Right lobe of liver (tissue), 6 donors: ENCODE results near the gene ACSS1. TPM values are rescaled to one million over a fixed set of nuclear protein-coding genes. Genes with fewer than 3 reads are reported as not detected.
A peak's percentile ranks its signal among the peaks of the same experiment; 100 is the strongest.

Experiments used
- ATAC-seq, 4 donors: fragments of 200-7000 bp; cut with Tn5 transposase; one replicate each; pipeline ENCODE4 v1.9.1; 2020; ENCODE audit warnings: mild to moderate bottlenecking in 4 of 4, moderate library complexity in 4 of 4
- DNase-seq, 3 donors: peaks; one replicate each; pipeline ENCODE4 v3.0.0-alpha.2; 2020
- H3K27ac ChIP-seq, 3 donors: fragments of 200-600 bp; one replicate each; pipeline ENCODE4 v1.8.0; 2022
- H3K27me3 ChIP-seq, 2 donors: fragments of 200-600 bp; one replicate each; pipeline ENCODE4 v1.8.0; 2022
- H3K36me3 ChIP-seq, 4 donors: fragments of 200-600 bp; sonication (generic) in 1 of 4; one replicate each; pipeline versions ENCODE4 v1.5.1 to v1.8.0; 2017 to 2022; ENCODE audit warnings: control low read depth in 1 of 4
- H3K4me1 ChIP-seq, 4 donors: fragments of 200-600 bp; sonication (generic) in 1 of 4; one replicate each; pipeline versions ENCODE4 v1.5.1 to v1.8.0; 2017 to 2022; ENCODE audit warnings: control low read depth in 1 of 4
- H3K4me3 ChIP-seq, 3 donors: fragments of 200-600 bp; one replicate each; pipeline ENCODE4 v1.8.0; 2022
- H3K9me3 ChIP-seq, 4 donors: fragments of 200-600 bp; sonication (generic) in 1 of 4; one replicate each; pipeline versions ENCODE4 v1.5.1 to v1.8.0; 2017 to 2022; ENCODE audit warnings: control low read depth in 1 of 4
- POLR2A ChIP-seq: fragments of 450-650 bp; IDR thresholded peaks from one replicate; pipeline ENCODE4 v1.6.1; 2017; ENCODE audit warnings: antibody characterized with exemption, mild to moderate bottlenecking
- WGBS: methylation state at CpG from one replicate; pipeline ENCODE4 v1.1.6; 2018; ENCODE audit warnings: low coverage, low lambda C conversion rate; ENCODE audit not compliant: insufficient coverage; ENCODE audit errors: missing lambda C conversion rate; 5-methylcytosine and 5-hydroxymethylcytosine counted together
- intact Hi-C, 2 donors: fragments of 100-400 bp; cut with DNase I; formaldehyde crosslinking; loops; one replicate each; pipeline versions ENCODE4 v1.11.2 to v1.14.1; 2022
- total RNA-seq, 6 experiments: library from RNA; depleted of rRNA in 2 of 6; stranded (reverse); fragments of >200 nt in 2 of 6; fragmentation: NEBNext Ultra II Directional in 3 of 6; extraction: Animal tissue kit (Norgen Biotek cat#: 25700) in 3 of 6; gene quantifications; one replicate each; pipeline versions ENCODE4 v1.1.0 to v1.2.4, GENCODE V29; 2016 to 2023
- TF ChIP-seq, protein P1 (sequence below), 4 donors: fragments of 200-600 bp in 3 of 4; fragments of 450-650 bp in 1 of 4; IDR thresholded peaks; one replicate each; pipeline versions ENCODE4 v1.5.1 to v1.8.0; 2016 to 2022; ENCODE audit warnings: antibody characterized with exemption in 4 of 4, mild to moderate bottlenecking in 2 of 4
- donor health status: DM: no; HTN: yes; CAD: no.
- donor health status: DM: no; HTN: no; CAD: no.
- donor health status: DM: no; HTN: no; CAD: no.
- donor health status: DM: no; HTN: yes; CAD: no.
- donor health status: DM: no; HTN: yes; CAD: no.

Gene ACSS1
- total RNA-seq, 6 experiments from 2014 or later: 3.5 to 9.1 (median 6.3) TPM

DNA sequence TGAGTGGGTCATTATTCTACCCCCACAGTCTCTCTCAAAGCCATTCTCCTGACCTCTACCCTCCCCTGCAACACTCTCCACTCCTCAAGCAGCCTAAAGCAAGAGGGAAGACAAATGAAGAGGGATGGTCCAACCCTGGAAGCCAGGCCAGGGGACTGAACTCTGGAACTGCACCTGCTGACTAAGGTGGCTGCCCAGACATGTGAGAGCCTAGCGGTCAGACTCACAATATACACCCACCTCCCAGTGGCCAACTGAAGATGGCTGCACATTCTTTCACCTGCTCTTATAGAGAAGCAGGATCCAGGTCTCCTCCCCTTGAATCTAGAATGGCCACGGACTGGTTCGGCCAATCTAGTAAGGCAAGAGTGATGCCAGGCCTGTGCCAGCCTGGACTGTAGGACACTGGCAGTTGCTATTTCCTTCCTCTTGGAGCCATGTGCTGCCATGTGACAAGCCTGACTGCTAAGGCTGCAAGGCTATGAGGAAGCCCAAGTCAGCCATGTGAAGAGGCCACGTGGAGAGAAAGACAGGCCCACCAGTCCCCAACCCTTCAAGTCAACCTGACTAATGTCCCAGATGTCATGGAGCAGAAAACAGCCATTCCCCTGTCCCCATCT, 31.8 kb downstream of the ACSS1 start:
- TF ChIP-seq, protein P1, sequence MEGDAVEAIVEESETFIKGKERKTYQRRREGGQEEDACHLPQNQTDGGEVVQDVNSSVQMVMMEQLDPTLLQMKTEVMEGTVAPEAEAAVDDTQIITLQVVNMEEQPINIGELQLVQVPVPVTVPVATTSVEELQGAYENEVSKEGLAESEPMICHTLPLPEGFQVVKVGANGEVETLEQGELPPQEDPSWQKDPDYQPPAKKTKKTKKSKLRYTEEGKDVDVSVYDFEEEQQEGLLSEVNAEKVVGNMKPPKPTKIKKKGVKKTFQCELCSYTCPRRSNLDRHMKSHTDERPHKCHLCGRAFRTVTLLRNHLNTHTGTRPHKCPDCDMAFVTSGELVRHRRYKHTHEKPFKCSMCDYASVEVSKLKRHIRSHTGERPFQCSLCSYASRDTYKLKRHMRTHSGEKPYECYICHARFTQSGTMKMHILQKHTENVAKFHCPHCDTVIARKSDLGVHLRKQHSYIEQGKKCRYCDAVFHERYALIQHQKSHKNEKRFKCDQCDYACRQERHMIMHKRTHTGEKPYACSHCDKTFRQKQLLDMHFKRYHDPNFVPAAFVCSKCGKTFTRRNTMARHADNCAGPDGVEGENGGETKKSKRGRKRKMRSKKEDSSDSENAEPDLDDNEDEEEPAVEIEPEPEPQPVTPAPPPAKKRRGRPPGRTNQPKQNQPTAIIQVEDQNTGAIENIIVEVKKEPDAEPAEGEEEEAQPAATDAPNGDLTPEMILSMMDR (IDR thresholded peaks at IDR 0.05): no peak
- no peak for TF ChIP-seq POLR2A
- DNase-seq (peak in 2 of 3 donors; percentile 7 to 31), ATAC-seq (peak in 1 of 4 donors; percentile 11)
- WGBS: 100% methylated on average over 1 of the region's 4 CpGs
- intact Hi-C loops: no loop called here
- no peak overlapping the region for H3K27ac ChIP-seq
- H3K4me1 ChIP-seq: peaks cover 0 to 3% (median 0%) of the 10 kb centered on the region in 4 donors
- no peaks in the 10 kb centered on the region for H3K36me3 ChIP-seq
- H3K27me3 ChIP-seq: no peaks in the 10 kb centered on the region
- no peak overlapping the region for H3K4me3 ChIP-seq
- H3K9me3 ChIP-seq: no peaks in the 10 kb centered on the region

DNA sequence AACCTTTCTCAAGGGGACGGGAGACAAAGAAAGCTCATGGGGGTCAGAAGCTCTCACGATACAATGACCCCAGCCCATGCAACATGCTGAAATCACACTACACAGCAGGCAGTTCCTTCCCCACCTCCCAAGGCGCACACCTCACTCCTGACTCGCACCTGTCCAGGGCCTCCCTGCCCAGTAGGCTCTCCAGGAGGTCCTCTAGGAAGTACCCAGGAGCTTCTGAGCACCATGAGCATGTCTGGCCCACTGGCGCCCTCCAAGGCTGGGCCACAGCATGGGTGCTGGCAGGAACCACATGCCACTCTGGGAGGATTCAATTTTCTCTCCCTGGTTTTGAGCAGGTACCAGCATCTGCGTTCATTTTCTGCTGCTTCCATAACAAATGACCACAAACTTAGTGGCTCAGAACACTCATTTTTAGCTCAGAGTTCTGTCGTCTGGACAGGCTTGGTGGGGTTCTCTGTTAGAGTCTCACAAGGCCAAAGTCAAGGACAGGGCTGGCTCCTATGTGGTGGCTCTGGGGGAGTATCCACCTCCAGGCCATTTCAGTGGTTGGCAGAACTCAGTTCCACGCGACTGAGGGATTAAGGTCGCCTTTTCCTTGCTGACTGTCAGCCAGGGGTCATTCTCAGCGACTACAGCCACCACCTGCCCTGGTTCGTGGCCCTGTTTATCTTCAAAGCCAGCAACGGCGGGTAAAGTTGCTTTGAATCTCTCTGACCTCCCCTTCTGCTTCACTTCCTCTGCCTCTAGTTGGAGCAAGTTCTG, 32.7 kb downstream of the ACSS1 start:
- Histone ChIP-seq H3K4me1 (peaks cover 0 to 3% (median 0%) of the 10 kb centered on the region in 4 donors), H3K9me3 (no peaks in the 10 kb centered on the region), H3K36me3 (no peaks in the 10 kb centered on the region), H3K4me3 (no peak overlapping the region), H3K27me3 (no peaks in the 10 kb centered on the region), H3K27ac (no peak overlapping the region)
- no peak for TF ChIP-seq POLR2A
- TF ChIP-seq, protein P1 (IDR thresholded peaks at IDR 0.05): no peak
- 74% methylated on average over 6 of the region's 14 CpGs for WGBS
- intact Hi-C loops: no loop called here
- ATAC-seq (no peak), DNase-seq (peak in 2 of 3 donors; percentile 7 to 29)

DNA sequence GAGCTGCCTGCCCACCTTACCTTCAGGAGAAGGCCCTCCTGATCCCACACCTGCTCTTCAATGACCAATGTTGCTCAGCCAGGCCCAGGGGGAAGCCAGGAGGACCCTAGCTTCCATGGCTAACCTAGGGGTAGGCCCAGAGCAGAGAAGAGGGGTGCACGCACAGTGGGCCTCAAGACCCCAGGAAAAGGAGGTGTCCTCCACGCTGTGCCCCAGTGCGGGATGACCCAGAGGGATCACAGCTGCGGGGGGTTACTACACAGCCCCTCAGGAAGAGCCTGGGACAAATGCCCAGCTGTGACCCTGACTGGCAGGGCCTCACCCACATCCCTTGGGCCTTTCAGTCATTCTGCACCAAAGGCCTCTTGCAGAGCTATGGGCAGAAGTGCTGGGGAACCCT, 33.8 kb downstream of the ACSS1 start:
- Histone ChIP-seq H3K36me3 (no peaks in the 10 kb centered on the region), H3K9me3 (no peaks in the 10 kb centered on the region), H3K4me3 (no peak overlapping the region), H3K27me3 (no peaks in the 10 kb centered on the region), H3K27ac (no peak overlapping the region), H3K4me1 (peaks cover 0 to 3% (median 0%) of the 10 kb centered on the region in 4 donors)
- TF ChIP-seq POLR2A: no peak
- TF ChIP-seq, protein P1 (IDR thresholded peaks at IDR 0.05): no peak
- intact Hi-C loops: no loop called here
- DNase-seq (peak in 2 of 3 donors; percentile 8 to 34), ATAC-seq (no peak)
- no CpG with 5 or more reads among the region's 4 CpGs for WGBS

DNA sequence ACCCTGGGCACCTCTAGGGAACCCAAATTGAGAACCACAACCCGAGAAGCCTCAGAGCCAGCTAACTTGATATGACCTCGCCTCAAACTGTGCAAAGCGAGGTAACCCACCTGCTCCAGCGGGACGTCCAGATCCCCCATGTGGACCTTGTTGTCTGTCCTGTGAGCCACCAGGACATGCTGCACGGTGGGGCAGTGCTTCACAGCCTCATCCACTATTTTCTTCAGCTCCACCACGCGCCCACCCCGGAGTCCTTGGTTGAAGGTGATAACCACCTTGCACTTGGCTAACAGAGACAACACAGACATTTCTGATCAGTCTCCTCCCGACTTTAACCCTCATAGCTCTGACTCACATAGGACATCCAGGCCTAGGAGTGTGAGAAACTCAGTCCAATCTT, 34.6 kb downstream of the ACSS1 start:
- DNase-seq (peak in 2 of 3 donors; percentile 13 to 24), ATAC-seq (no peak)
- Histone ChIP-seq H3K27me3 (no peaks in the 10 kb centered on the region), H3K4me1 (peaks cover 0 to 3% (median 0%) of the 10 kb centered on the region in 4 donors), H3K9me3 (no peaks in the 10 kb centered on the region), H3K4me3 (no peak overlapping the region), H3K27ac (no peak overlapping the region), H3K36me3 (no peaks in the 10 kb centered on the region)
- 85% methylated on average over 5 of the region's 10 CpGs for WGBS
- intact Hi-C loops: no loop called here
- TF ChIP-seq POLR2A: no peak
- TF ChIP-seq, protein P1 (IDR thresholded peaks at IDR 0.05): no peak
